ENCODE measurements around the gene CCN6. TPM values are rescaled to one million over a fixed set of nuclear protein-coding genes. Genes with fewer than 3 reads are reported as not detected.
"Not testable (repeated sequence)": the region's sequence is repeated elsewhere in the genome, so short reads cannot be mapped to it uniquely, and the experiment has no call there.

Gene CCN6
- total RNA-seq, 2 donors from 2014 or later = 0.25 to 0.74 TPM

GRCh38 chr6:112044856-112045255 is 9.0 kb upstream of the CCN6 start:
- Mint-ChIP-seq H3K4me1 (ENCODE audit: low read depth) (peaks cover 56% of the 10 kb centered on the region), H3K36me3 (ENCODE audit: insufficient read depth in 2 of 2) (no peaks in the 10 kb centered on the region), H3K9me3 (peaks cover 0 to 2% of the 10 kb centered on the region in 2 donors), H3K27ac (no peak overlapping the region), H3K27me3 (ENCODE audit: low read depth) (no peaks in the 10 kb centered on the region), H3K4me3 (no peak overlapping the region)
- DNase-seq (no peak), ATAC-seq (replicated peaks in 1 of 2) (no peak)

DNA sequence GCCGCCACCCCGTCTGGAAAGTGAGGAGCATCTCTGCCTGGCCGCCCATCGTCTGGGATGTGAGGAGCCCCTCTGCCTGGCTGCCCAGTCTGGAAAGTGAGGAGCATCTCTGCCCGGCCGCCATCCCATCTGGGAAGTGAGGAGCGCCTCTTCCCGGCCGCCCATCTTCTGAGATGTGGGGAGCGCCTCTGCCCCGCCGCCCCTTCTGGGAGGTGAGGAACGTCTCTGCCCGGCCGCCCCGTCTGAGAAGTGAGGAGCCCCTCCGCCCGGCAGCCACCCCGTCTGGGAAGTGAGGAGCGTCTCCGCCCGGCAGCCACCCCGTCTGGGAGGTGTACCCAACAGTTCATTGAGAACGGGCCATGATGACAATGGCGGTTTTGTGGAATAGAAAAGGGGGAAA is 6.4 kb upstream of the CCN6 start:
- H3K27me3 Mint-ChIP-seq (ENCODE audit: low read depth); H3K4me3 Mint-ChIP-seq; H3K9me3 Mint-ChIP-seq; ATAC-seq (replicated peaks in 1 of 2); H3K27ac Mint-ChIP-seq; DNase-seq; H3K36me3 Mint-ChIP-seq (ENCODE audit: insufficient read depth in 2 of 2): not testable (repeated sequence)
- peaks cover 33% of the 10 kb centered on the region for H3K4me1 Mint-ChIP-seq (ENCODE audit: low read depth)

- no peak for DNase-seq
- Mint-ChIP-seq H3K9me3 (no peaks in the 10 kb centered on the region), H3K27me3 (ENCODE audit: low read depth) (no peaks in the 10 kb centered on the region), H3K4me3 (no peak overlapping the region), H3K4me1 (ENCODE audit: low read depth) (peaks cover 20% of the 10 kb centered on the region), H3K36me3 (ENCODE audit: insufficient read depth in 2 of 2) (no peaks in the 10 kb centered on the region), H3K27ac (no peak overlapping the region)
- ATAC-seq (replicated peaks in 1 of 2) = peak; percentile 60 to 65
Observed at GRCh38 chr6:112049026-112049799, 4.7 kb upstream of the CCN6 start.

DNA sequence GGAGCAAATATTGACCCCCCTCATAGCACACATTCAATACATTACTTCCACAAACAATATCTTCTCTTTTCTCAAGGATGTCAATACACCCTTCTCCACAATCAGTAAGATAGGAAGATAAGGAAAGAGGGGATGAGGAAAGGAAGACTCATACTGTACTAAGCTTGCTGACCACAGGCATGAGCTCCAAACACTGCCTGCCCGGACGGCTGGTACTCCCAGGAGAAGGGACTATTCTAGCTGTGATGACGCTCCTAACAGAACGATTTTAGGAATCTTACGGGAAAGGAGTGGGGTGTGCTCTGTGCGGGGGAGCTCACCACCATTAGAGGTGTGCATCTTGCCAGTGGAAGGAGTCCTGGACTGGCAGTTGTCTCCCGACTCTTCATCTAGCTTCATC is 3.9 kb upstream of the CCN6 start:
- no peak for DNase-seq
- no peak for ATAC-seq (replicated peaks in 1 of 2)
- H3K36me3 Mint-ChIP-seq (ENCODE audit: insufficient read depth in 2 of 2) = no peaks in the 10 kb centered on the region
- H3K4me1 Mint-ChIP-seq (ENCODE audit: low read depth) = peaks cover 12% of the 10 kb centered on the region
- no peak overlapping the region for H3K27ac Mint-ChIP-seq
- H3K9me3 Mint-ChIP-seq = no peaks in the 10 kb centered on the region
- no peaks in the 10 kb centered on the region for H3K27me3 Mint-ChIP-seq (ENCODE audit: low read depth)
- H3K4me3 Mint-ChIP-seq = no peak overlapping the region

DNA sequence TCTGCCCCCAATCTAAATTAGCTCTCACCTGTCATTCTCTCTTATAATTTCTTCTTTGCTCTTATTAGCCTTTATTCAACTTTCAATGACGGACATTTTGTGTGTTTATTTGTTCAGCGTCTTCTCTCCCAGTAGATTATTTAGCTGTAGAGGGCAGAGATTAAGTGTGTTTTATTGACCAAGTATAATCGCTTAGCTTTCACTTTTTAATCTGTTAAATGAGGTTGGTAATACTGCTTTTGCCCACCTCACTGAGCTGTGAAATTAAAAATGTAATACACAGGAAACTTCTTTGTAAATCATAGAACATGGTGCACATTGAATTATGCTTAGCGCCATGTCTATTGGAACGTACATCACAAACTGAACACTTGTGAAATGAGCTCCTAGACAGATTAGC is 3.5 kb upstream of the CCN6 start:
- DNase-seq (no peak), ATAC-seq (replicated peaks in 1 of 2) (no peak)
- H3K9me3 Mint-ChIP-seq = no peaks in the 10 kb centered on the region
- no peaks in the 10 kb centered on the region for H3K27me3 Mint-ChIP-seq (ENCODE audit: low read depth)
- no peak overlapping the region for H3K4me3 Mint-ChIP-seq
- peaks cover 11% of the 10 kb centered on the region for H3K4me1 Mint-ChIP-seq (ENCODE audit: low read depth)
- no peak overlapping the region for H3K27ac Mint-ChIP-seq
- H3K36me3 Mint-ChIP-seq (ENCODE audit: insufficient read depth in 2 of 2) = no peaks in the 10 kb centered on the region

DNA sequence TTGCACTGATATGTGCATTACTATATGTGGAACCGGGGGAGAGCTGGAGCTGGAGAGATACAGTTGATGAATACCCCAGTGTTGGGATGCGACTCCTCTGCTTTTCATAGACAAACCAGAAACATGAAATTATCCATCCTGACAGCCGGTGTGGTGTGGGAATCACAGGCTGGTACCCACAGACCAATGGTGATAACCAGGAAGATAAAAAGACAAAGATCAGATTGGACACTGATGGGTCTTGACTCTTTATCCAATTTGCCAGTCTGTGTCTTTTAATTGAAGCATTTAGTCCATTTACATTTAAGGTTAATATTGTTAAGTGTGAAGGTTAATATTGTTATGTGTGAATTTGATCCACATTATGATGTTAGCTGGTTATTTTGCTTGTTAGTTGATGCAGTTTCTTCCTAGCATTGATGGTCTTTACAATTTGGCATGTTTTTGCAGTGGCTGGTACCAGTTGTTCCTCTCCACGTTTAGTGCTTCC is 2.6 kb upstream of the CCN6 start:
- H3K36me3 Mint-ChIP-seq (ENCODE audit: insufficient read depth in 2 of 2); ATAC-seq (replicated peaks in 1 of 2); H3K27ac Mint-ChIP-seq; DNase-seq; H3K4me3 Mint-ChIP-seq; H3K9me3 Mint-ChIP-seq; H3K27me3 Mint-ChIP-seq (ENCODE audit: low read depth): not testable (repeated sequence)
- H3K4me1 Mint-ChIP-seq (ENCODE audit: low read depth) = peaks cover 11% of the 10 kb centered on the region

GRCh38 chr6:112054555-112055190 is 769 bp downstream of the CCN6 start:
- Mint-ChIP-seq H3K27me3 (ENCODE audit: low read depth) (no peaks in the 10 kb centered on the region), H3K4me3 (no peak overlapping the region), H3K27ac (peak overlapping the region; percentile 29), H3K4me1 (ENCODE audit: low read depth) (peaks cover 2% of the 10 kb centered on the region), H3K36me3 (ENCODE audit: insufficient read depth in 2 of 2) (no peaks in the 10 kb centered on the region), H3K9me3 (no peaks in the 10 kb centered on the region)
- ATAC-seq (replicated peaks in 1 of 2) (no peak), DNase-seq (no peak)

DNA sequence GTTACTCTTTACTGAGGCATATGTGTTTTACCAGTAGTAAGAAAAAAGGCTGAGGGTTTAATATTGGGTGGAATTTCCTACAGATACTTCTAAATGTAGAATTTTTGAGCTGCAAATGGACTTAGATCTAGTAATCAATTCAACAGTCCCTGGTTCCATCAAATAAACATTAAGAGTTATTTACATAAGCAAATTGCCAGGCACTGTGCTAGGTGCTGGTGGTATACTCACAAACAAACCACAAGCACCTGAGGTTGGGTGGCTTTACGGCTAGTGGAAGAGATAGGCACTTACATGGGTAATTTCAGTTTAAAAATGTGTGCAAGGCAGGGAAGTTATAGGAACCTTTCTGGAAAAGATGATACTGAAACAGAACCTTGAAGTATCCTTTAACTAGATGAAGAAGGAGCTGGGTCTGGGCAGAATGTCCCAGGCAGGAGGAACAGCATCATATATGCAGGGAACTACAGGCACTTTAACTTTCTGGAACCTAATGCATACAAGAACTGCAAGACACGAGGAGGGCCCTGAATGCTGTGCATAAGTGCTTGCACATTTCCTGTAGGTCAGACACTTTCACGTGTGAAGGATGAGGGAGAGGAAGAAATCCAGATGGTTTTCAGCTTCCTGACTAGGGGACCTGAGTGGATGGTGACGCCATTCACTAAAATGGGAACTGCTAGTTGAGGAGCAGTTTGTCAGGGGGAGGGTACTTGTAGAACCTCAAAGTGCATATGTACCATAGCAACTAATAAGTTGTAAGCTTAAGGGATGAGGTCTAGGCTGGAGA is 4.5 kb downstream of the CCN6 start:
- no peak overlapping the region for H3K4me3 Mint-ChIP-seq
- H3K9me3 Mint-ChIP-seq = no peaks in the 10 kb centered on the region
- no peak overlapping the region for H3K27ac Mint-ChIP-seq
- no peaks in the 10 kb centered on the region for H3K36me3 Mint-ChIP-seq (ENCODE audit: insufficient read depth in 2 of 2)
- ATAC-seq (replicated peaks in 1 of 2) (no peak), DNase-seq (no peak)
- H3K4me1 Mint-ChIP-seq (ENCODE audit: low read depth) = no peaks in the 10 kb centered on the region
- no peaks in the 10 kb centered on the region for H3K27me3 Mint-ChIP-seq (ENCODE audit: low read depth)

- ATAC-seq (replicated peaks in 1 of 2) (no peak), DNase-seq (no peak)
- Mint-ChIP-seq H3K27ac (no peak overlapping the region), H3K9me3 (no peaks in the 10 kb centered on the region), H3K4me1 (ENCODE audit: low read depth) (no peaks in the 10 kb centered on the region), H3K27me3 (ENCODE audit: low read depth) (no peaks in the 10 kb centered on the region), H3K36me3 (ENCODE audit: insufficient read depth in 2 of 2) (no peaks in the 10 kb centered on the region), H3K4me3 (no peak overlapping the region)
Observed at GRCh38 chr6:112061605-112062004, 7.7 kb downstream of the CCN6 start.

DNA sequence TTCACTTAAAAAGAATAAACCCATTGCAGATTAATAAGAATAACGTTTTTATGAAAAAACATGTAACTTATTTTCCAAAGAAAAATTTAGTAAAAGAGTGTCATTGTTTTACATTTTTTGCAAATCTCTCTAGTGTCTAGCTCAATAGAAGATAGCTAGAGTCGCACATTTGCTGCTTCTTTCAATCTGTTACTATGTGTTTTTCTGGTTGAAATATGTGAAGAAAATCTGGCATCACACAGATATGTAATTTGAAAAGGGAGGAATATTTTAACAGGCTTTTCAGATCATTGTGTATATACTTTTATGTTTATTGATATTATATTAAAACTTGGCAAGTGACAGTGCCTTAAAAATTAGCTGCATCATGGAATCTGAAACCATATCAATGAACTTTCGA is 9.1 kb downstream of the CCN6 start:
- no peaks in the 10 kb centered on the region for H3K4me1 Mint-ChIP-seq (ENCODE audit: low read depth)
- no peak overlapping the region for H3K27ac Mint-ChIP-seq
- no peak for ATAC-seq (replicated peaks in 1 of 2)

GRCh38 chr6:112065426-112065986 is 11.6 kb downstream of the CCN6 start:
- H3K4me3 Mint-ChIP-seq = no peak overlapping the region
- ATAC-seq (replicated peaks in 1 of 2) (no peak), DNase-seq (no peak)
- no peaks in the 10 kb centered on the region for H3K27me3 Mint-ChIP-seq (ENCODE audit: low read depth)
- H3K9me3 Mint-ChIP-seq = no peaks in the 10 kb centered on the region
- peaks cover 0 to 5% of the 10 kb centered on the region in 2 donors for H3K36me3 Mint-ChIP-seq (ENCODE audit: insufficient read depth in 2 of 2)
- no peak overlapping the region for H3K27ac Mint-ChIP-seq
- no peaks in the 10 kb centered on the region for H3K4me1 Mint-ChIP-seq (ENCODE audit: low read depth)

More for the DNA sequence above, 9.1 kb downstream of the CCN6 start:
- DNase-seq = no peak
- no peak overlapping the region for H3K4me3 Mint-ChIP-seq
- no peaks in the 10 kb centered on the region for H3K27me3 Mint-ChIP-seq (ENCODE audit: low read depth)
- no peaks in the 10 kb centered on the region for H3K36me3 Mint-ChIP-seq (ENCODE audit: insufficient read depth in 2 of 2)
- no peaks in the 10 kb centered on the region for H3K9me3 Mint-ChIP-seq

GRCh38 chr6:112066606-112067005 is 12.7 kb downstream of the CCN6 start:
- Mint-ChIP-seq H3K4me1 (ENCODE audit: low read depth) (no peaks in the 10 kb centered on the region), H3K9me3 (no peaks in the 10 kb centered on the region), H3K27me3 (ENCODE audit: low read depth) (no peaks in the 10 kb centered on the region), H3K36me3 (ENCODE audit: insufficient read depth in 2 of 2) (peaks cover 0 to 5% of the 10 kb centered on the region in 2 donors), H3K27ac (no peak overlapping the region), H3K4me3 (no peak overlapping the region)
- no peak for ATAC-seq (replicated peaks in 1 of 2)
- no peak for DNase-seq

- no peak overlapping the region for H3K4me3 Mint-ChIP-seq
Observed at GRCh38 chr6:112081569-112081968, 27.7 kb downstream of the CCN6 start.

More at GRCh38 chr6:112081569-112081968, 27.7 kb downstream of the CCN6 start:
- Mint-ChIP-seq H3K36me3 (ENCODE audit: insufficient read depth in 2 of 2) (peaks cover 1 to 10% of the 10 kb centered on the region in 2 donors), H3K4me1 (ENCODE audit: low read depth) (peaks cover 10% of the 10 kb centered on the region), H3K9me3 (no peaks in the 10 kb centered on the region), H3K27me3 (ENCODE audit: low read depth) (no peaks in the 10 kb centered on the region), H3K27ac (peak overlapping the region; percentile 34)
- no peak for ATAC-seq (replicated peaks in 1 of 2)
- DNase-seq = no peak

Data from activated T-cell treated with anti-CD3 and anti-CD28 coated beads, Interleukin-2, amount 50 U/mL, for 72 hours (primary cell).